ENCODE data around the gene BRAP.

DNA sequence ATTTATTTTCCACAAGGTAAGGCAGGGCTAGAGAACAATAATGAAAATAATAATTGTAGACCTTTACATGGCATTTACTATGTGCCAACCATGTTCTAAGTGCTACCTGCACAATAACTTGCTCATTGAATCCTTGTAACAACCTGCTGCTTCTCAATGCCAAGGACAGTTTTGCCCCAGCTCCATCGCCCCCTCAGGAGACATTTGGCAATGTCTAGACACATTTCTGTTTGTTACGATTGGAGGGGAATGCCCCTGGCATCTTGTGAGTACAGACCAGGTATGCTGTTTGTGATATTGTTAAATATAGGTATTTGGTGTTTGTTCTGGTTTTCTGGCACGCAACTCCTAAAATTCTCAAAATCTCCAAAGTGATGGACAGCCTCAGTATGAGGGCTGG, 78.5 kb downstream of the BRAP start:
- TF ChIP-seq, protein P1, sequence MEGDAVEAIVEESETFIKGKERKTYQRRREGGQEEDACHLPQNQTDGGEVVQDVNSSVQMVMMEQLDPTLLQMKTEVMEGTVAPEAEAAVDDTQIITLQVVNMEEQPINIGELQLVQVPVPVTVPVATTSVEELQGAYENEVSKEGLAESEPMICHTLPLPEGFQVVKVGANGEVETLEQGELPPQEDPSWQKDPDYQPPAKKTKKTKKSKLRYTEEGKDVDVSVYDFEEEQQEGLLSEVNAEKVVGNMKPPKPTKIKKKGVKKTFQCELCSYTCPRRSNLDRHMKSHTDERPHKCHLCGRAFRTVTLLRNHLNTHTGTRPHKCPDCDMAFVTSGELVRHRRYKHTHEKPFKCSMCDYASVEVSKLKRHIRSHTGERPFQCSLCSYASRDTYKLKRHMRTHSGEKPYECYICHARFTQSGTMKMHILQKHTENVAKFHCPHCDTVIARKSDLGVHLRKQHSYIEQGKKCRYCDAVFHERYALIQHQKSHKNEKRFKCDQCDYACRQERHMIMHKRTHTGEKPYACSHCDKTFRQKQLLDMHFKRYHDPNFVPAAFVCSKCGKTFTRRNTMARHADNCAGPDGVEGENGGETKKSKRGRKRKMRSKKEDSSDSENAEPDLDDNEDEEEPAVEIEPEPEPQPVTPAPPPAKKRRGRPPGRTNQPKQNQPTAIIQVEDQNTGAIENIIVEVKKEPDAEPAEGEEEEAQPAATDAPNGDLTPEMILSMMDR (IDR thresholded peaks at IDR 0.05 in 2 of 3, conservative IDR thresholded peaks at IDR 0.05 in 1 of 3; ENCODE audit: control insufficient read depth in 2 of 3, extremely low read depth in 1 of 3, insufficient read depth in 1 of 3, low read depth in 3 of 3, low read length in 3 of 3), result no peak
- TF ChIP-seq, protein P2, sequence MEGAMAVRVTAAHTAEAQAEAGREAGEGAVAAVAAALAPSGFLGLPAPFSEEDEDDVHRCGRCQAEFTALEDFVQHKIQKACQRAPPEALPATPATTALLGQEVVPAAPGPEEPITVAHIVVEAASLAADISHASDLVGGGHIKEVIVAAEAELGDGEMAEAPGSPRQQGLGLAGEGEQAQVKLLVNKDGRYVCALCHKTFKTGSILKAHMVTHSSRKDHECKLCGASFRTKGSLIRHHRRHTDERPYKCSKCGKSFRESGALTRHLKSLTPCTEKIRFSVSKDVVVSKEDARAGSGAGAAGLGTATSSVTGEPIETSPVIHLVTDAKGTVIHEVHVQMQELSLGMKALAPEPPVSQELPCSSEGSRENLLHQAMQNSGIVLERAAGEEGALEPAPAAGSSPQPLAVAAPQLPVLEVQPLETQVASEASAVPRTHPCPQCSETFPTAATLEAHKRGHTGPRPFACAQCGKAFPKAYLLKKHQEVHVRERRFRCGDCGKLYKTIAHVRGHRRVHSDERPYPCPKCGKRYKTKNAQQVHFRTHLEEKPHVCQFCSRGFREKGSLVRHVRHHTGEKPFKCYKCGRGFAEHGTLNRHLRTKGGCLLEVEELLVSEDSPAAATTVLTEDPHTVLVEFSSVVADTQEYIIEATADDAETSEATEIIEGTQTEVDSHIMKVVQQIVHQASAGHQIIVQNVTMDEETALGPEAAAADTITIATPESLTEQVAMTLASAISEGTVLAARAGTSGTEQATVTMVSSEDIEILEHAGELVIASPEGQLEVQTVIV (IDR thresholded peaks at IDR 0.05; ENCODE audit: borderline replicate concordance, partially characterized antibody), result no peak
- TF ChIP-seq MXI1 (IDR thresholded peaks at IDR 0.05; ENCODE audit: low read depth, low read length) (no peak), EP300 (IDR thresholded peaks at IDR 0.05; ENCODE audit: borderline replicate concordance in 1 of 2, control insufficient read depth in 1 of 2, low read depth in 2 of 2, low read length in 2 of 2) (no peak), NRF1 (conservative IDR thresholded peaks at IDR 0.05; ENCODE audit: low read depth, low read length) (no peak), YBX1 (IDR thresholded peaks at IDR 0.05) (no peak), POLR2AphosphoS5 (IDR thresholded peaks at IDR 0.05; ENCODE audit: low read length) (no peak), POLR2A (IDR thresholded peaks at IDR 0.05; ENCODE audit: low read depth, low read length) (no peak), TARDBP (IDR thresholded peaks at IDR 0.05; ENCODE audit: borderline replicate concordance) (no peak)
- TF ChIP-seq, protein P3, sequence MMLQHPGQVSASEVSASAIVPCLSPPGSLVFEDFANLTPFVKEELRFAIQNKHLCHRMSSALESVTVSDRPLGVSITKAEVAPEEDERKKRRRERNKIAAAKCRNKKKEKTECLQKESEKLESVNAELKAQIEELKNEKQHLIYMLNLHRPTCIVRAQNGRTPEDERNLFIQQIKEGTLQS (IDR thresholded peaks at IDR 0.05; ENCODE audit: borderline replicate concordance, extremely low read depth, low read depth, low read length), result no peak
- TF ChIP-seq, protein P4, sequence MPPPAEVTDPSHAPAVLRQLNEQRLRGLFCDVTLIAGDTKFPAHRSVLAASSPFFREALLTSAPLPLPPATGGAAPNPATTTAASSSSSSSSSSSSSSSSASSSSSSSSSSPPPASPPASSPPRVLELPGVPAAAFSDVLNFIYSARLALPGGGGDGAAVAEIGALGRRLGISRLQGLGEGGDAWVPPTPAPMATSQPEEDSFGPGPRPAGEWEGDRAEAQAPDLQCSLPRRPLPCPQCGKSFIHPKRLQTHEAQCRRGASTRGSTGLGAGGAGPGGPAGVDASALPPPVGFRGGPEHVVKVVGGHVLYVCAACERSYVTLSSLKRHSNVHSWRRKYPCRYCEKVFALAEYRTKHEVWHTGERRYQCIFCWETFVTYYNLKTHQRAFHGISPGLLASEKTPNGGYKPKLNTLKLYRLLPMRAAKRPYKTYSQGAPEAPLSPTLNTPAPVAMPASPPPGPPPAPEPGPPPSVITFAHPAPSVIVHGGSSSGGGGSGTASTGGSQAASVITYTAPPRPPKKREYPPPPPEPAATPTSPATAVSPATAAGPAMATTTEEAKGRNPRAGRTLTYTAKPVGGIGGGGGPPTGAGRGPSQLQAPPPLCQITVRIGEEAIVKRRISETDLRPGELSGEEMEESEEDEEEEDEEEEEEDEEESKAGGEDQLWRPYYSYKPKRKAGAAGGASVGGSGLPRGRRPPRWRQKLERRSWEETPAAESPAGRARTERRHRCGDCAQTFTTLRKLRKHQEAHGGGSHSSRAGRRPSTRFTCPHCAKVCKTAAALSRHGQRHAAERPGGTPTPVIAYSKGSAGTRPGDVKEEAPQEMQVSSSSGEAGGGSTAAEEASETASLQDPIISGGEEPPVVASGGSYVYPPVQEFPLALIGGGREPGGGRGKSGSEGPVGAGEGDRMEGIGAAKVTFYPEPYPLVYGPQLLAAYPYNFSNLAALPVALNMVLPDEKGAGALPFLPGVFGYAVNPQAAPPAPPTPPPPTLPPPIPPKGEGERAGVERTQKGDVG (CRISPR knock-in tag; IDR thresholded peaks at IDR 0.05), result no peak

All from GM12878 (cell line).